Neural crest cell (in vitro differentiated cells): Measurements from ENCODE around the gene ZFAND3. TPM values are rescaled to one million over a fixed set of nuclear protein-coding genes. Genes with fewer than 3 reads are reported as not detected.

Experiments used
- DNase-seq: peaks from one replicate; pipeline ENCODE4 v3.0.0; 2021; ENCODE audit warnings: low read depth, mixed read lengths, low spot score
- H3K27ac Mint-ChIP-seq: one replicate; pipeline ENCODE4 v1.8.0; 2021; ENCODE audit warnings: mild to moderate bottlenecking, mixed read lengths; ENCODE audit not compliant: unreplicated experiment
- H3K27me3 Mint-ChIP-seq: 2 replicates; pipeline ENCODE4 v1.8.0; 2021; ENCODE audit warnings: low read depth, mild to moderate bottlenecking, mixed read lengths
- H3K36me3 Mint-ChIP-seq: 2 replicates; pipeline ENCODE4 v1.8.0; 2021; ENCODE audit warnings: low read depth, mild to moderate bottlenecking, mixed read lengths
- H3K4me1 Mint-ChIP-seq: 2 replicates; pipeline ENCODE4 v1.8.0; 2021; ENCODE audit warnings: mixed read lengths
- H3K4me3 Mint-ChIP-seq: one replicate; pipeline ENCODE4 v1.8.0; 2021; ENCODE audit warnings: mild to moderate bottlenecking, mixed read lengths
- H3K9me3 Mint-ChIP-seq: 2 replicates; pipeline ENCODE4 v1.8.0; 2021; ENCODE audit warnings: mixed read lengths
- total RNA-seq: library from RNA; stranded (reverse); gene quantifications from 2 replicates; pipeline ENCODE4 v1.2.1, GENCODE V29; 2021
- TF ChIP-seq, protein P1 (sequence below): fragments of 200-600 bp; sonication (generic); conservative IDR thresholded peaks from 2 replicates; pipeline ENCODE4 v1.5.0; 2021; ENCODE audit warnings: antibody characterized with exemption, mild to moderate bottlenecking

The ZFAND3 gene
- total RNA-seq, 1 donor from 2014 or later: 65.9 TPM

DNA sequence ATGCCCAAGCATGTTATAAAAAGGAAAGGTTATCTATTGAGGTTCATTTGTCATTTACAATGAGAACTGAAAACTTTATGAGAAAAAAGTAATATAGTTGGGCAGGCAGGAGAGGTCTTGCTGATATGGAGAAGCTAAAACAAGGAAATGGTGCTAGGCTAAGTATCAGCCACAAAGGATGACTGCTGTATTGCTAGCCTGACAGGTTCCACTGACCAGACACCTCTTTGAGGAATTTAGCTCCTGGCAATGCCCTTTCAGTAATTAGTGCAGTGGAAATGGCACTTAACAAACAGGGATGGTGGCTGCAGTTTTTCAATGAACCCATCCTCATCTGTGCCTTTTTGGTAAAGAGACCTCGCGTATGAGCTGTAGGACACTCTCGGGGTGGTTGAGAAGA, 284.4 kb downstream of the ZFAND3 start:
- H3K9me3 Mint-ChIP-seq: no peaks in the 10 kb centered on the region
- no peak overlapping the region for H3K27ac Mint-ChIP-seq
- H3K4me3 Mint-ChIP-seq: no peak overlapping the region
- H3K4me1 Mint-ChIP-seq: no peaks in the 10 kb centered on the region
- H3K36me3 Mint-ChIP-seq: peaks cover 3% of the 10 kb centered on the region
- H3K27me3 Mint-ChIP-seq: no peaks in the 10 kb centered on the region
- TF ChIP-seq, protein P1, sequence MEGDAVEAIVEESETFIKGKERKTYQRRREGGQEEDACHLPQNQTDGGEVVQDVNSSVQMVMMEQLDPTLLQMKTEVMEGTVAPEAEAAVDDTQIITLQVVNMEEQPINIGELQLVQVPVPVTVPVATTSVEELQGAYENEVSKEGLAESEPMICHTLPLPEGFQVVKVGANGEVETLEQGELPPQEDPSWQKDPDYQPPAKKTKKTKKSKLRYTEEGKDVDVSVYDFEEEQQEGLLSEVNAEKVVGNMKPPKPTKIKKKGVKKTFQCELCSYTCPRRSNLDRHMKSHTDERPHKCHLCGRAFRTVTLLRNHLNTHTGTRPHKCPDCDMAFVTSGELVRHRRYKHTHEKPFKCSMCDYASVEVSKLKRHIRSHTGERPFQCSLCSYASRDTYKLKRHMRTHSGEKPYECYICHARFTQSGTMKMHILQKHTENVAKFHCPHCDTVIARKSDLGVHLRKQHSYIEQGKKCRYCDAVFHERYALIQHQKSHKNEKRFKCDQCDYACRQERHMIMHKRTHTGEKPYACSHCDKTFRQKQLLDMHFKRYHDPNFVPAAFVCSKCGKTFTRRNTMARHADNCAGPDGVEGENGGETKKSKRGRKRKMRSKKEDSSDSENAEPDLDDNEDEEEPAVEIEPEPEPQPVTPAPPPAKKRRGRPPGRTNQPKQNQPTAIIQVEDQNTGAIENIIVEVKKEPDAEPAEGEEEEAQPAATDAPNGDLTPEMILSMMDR: no peak
- no peak for DNase-seq

DNA sequence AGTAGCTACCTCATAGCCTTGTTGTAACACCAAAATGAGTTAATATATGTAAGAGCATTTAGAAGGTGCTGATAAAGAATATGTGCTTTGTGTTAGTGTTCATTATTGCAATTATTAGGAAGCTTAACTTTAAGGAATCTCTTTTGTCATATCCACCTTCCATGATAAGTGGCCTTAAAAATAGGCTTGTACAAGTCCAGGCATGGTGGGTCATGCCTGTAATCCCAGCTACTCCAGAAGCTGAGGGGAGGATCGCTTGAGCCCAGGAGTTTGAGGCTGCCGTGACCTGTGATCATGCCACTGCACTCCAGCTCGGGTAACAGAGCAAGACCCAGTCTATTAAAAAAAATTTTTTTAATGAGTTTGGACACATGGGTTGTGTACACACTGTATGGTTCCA, 285.5 kb downstream of the ZFAND3 start:
- no peak overlapping the region for H3K4me3 Mint-ChIP-seq
- peaks cover 7% of the 10 kb centered on the region for H3K36me3 Mint-ChIP-seq
- DNase-seq: no peak
- H3K27me3 Mint-ChIP-seq: no peaks in the 10 kb centered on the region
- peaks cover 2% of the 10 kb centered on the region for H3K4me1 Mint-ChIP-seq
- H3K27ac Mint-ChIP-seq: no peak overlapping the region
- TF ChIP-seq, protein P1: no peak
- no peaks in the 10 kb centered on the region for H3K9me3 Mint-ChIP-seq

DNA sequence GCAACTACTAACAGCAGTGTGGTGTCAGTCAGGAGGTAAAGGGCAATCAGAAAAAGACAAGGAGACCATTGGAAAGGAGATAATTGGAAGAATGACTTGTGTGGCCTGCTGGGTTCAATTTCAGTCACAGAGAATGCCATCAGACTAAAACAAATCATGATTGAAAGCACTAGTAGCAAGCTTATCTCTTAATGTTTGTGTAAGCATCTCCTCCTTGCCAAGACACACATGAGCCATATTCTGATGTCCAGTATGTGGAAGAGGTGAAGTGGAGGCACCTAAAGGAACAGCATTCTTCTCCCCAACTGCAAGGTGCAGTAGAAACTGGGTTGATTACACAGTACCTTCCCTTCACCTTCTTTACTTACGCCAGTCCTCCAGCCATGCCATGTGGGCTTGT, 287.5 kb downstream of the ZFAND3 start:
- Mint-ChIP-seq H3K27me3 (no peaks in the 10 kb centered on the region), H3K4me1 (peaks cover 11% of the 10 kb centered on the region), H3K4me3 (no peak overlapping the region), H3K36me3 (peaks cover 7% of the 10 kb centered on the region), H3K27ac (no peak overlapping the region), H3K9me3 (no peaks in the 10 kb centered on the region)
- no peak for DNase-seq
- TF ChIP-seq, protein P1: no peak

DNA sequence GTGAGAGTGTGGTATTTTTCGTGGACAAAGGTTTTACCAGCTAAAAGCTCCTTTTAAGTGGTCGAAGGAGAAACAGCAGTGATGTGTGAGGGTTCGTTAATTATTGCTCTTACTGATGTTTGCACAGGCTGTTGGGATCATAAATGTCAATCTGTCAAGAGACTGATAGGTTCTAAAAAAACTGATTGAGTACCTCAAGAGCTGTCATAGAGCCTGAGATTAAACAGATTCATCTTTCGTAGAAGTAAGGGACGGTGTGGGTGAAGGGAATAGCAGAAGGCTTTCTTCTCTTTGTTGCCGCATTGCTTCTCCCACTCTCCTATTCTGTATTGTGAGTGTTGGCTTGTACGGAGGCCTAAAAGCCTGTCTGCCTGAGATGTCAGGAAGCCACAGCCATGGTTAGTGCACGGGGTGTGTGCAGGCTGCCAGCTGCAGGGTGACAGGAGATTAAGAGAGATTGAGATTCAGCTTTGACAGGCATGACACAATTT, 291.0 kb downstream of the ZFAND3 start:
- Mint-ChIP-seq H3K9me3 (no peaks in the 10 kb centered on the region), H3K4me1 (peaks cover 14% of the 10 kb centered on the region), H3K36me3 (peaks cover 7% of the 10 kb centered on the region), H3K27me3 (no peaks in the 10 kb centered on the region), H3K4me3 (no peak overlapping the region), H3K27ac (peak overlapping the region; percentile 84)
- DNase-seq: no peak
- TF ChIP-seq, protein P1: no peak

DNA sequence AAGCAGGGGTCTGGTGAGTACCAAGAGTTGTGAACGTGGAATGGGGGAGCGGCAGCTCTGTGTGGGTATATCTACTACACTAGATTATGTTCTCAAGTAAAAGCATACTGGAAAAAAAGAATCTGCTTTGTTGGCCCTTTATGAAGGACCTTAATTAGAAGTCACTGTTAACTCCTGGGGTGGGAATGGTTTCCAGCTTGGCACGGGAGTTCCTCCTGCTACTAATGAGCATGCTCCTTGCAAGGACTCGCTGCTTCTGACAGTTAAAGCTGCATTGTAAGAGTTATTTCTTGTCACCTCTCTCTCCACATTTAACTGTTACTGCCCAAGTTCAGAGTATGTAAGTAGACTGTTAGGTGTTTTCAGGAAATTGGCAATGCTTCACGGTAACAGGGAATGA, 292.7 kb downstream of the ZFAND3 start:
- Mint-ChIP-seq H3K36me3 (peaks cover 7% of the 10 kb centered on the region), H3K9me3 (no peaks in the 10 kb centered on the region), H3K27me3 (no peaks in the 10 kb centered on the region), H3K4me1 (peaks cover 14% of the 10 kb centered on the region), H3K4me3 (no peak overlapping the region), H3K27ac (no peak overlapping the region)
- TF ChIP-seq, protein P1: no peak
- DNase-seq: no peak
